ENCODE measurements around the gene CD8B2.
"Not testable (repeated sequence)": the region's sequence is repeated elsewhere in the genome, so short reads cannot be mapped to it uniquely, and the experiment has no call there.

The CD8B2 gene

GRCh38 chr2:106513391-106513790 is 26.2 kb downstream of the CD8B2 start:
- not testable (repeated sequence) for DNase-seq

GRCh38 chr2:106514827-106515226 is 27.7 kb downstream of the CD8B2 start:
- DNase-seq: not testable (repeated sequence)

- no peak for DNase-seq
Observed at GRCh38 chr2:106516436-106516835, 29.3 kb downstream of the CD8B2 start.

GRCh38 chr2:106516864-106517263 is 29.7 kb downstream of the CD8B2 start:
- DNase-seq: no peak

GRCh38 chr2:106517329-106517728 is 30.2 kb downstream of the CD8B2 start:
- no peak for DNase-seq

- no peak for DNase-seq
Observed at GRCh38 chr2:106519767-106520166, 32.6 kb downstream of the CD8B2 start.

GRCh38 chr2:106521016-106521415 is 33.9 kb downstream of the CD8B2 start:
- no peak for DNase-seq

- no peak for DNase-seq
Observed at GRCh38 chr2:106523976-106524665, 37.0 kb downstream of the CD8B2 start.

- DNase-seq: no peak
Observed at GRCh38 chr2:106530866-106531265, 43.7 kb downstream of the CD8B2 start.

- DNase-seq: no peak
Observed at GRCh38 chr2:106531676-106532214, 44.6 kb downstream of the CD8B2 start.

- no peak for DNase-seq
Observed at GRCh38 chr2:106532236-106532635, 45.1 kb downstream of the CD8B2 start.

GRCh38 chr2:106534471-106534870 is 47.3 kb downstream of the CD8B2 start:
- no peak for DNase-seq

- DNase-seq: no peak
Observed at GRCh38 chr2:106536490-106536889, 49.3 kb downstream of the CD8B2 start.

- no peak for DNase-seq
Observed at GRCh38 chr2:106537047-106537446, 49.9 kb downstream of the CD8B2 start.

GRCh38 chr2:106537791-106538191 is 50.6 kb downstream of the CD8B2 start:
- DNase-seq: no peak

- DNase-seq: no peak
Observed at GRCh38 chr2:106540886-106541285, 53.7 kb downstream of the CD8B2 start.

GRCh38 chr2:106541333-106541732 is 54.2 kb downstream of the CD8B2 start:
- DNase-seq: no peak

- DNase-seq: peak; percentile 39
Observed at GRCh38 chr2:106542746-106543359, 55.7 kb downstream of the CD8B2 start.

GRCh38 chr2:106545007-106545406 is 57.8 kb downstream of the CD8B2 start:
- no peak for DNase-seq

GRCh38 chr2:106546391-106546990 is 59.3 kb downstream of the CD8B2 start:
- no peak for DNase-seq

- no peak for DNase-seq
Observed at GRCh38 chr2:106547164-106547903, 60.2 kb downstream of the CD8B2 start.

- DNase-seq: no peak
Observed at GRCh38 chr2:106551417-106552130, 64.4 kb downstream of the CD8B2 start.

GRCh38 chr2:106552921-106553320 is 65.8 kb downstream of the CD8B2 start:
- no peak for DNase-seq

Measured in SHP77 treated with DMSO at 0.1 percent for 48 hours (cell line).